SK-N-SH treated with all-trans-retinoic acid at 6 μM for 48 hours (cell line): ENCODE results near the gene DOCK1.

ENCODE experiments used
- ARNTL ChIP-seq: fragments of 450-650 bp; formaldehyde crosslinking; IDR thresholded peaks from 2 replicates; pipeline ENCODE4 v1.5.0; 2020; ENCODE audit warnings: low read depth, mild to moderate bottlenecking, moderate library complexity, borderline replicate concordance
- OSR1 ChIP-seq: fragments of 250-450 bp; sonication (Bioruptor Pico); IDR thresholded peaks from 2 replicates; pipeline ENCODE4 v1.8.0; 2022; ENCODE audit warnings: moderate library complexity, mild to moderate bottlenecking, inconsistent platforms
- TCF4 ChIP-seq: fragments of 250-450 bp; sonication (Bioruptor Pico); IDR thresholded peaks from 2 replicates; pipeline ENCODE4 v1.8.0; 2021; ENCODE audit warnings: mild to moderate bottlenecking, moderate library complexity, borderline replicate concordance
- TOX ChIP-seq: fragments of 250-450 bp; sonication (Bioruptor Pico); IDR thresholded peaks from 2 replicates; pipeline ENCODE4 v1.8.0; 2021; ENCODE audit warnings: mild to moderate bottlenecking, moderate library complexity, borderline replicate concordance
- TF ChIP-seq, protein P1 (sequence below): fragments of 250-450 bp; sonication (Bioruptor Pico); IDR thresholded peaks from 2 replicates; pipeline ENCODE4 v1.8.0; 2021; ENCODE audit warnings: low read depth, mild to moderate bottlenecking, moderate library complexity, borderline replicate concordance
- TF ChIP-seq, protein P2 (sequence below): fragments of 250-450 bp; sonication (Bioruptor Pico); IDR thresholded peaks from 2 replicates; pipeline ENCODE4 v1.5.1; 2021; ENCODE audit warnings: mild to moderate bottlenecking, moderate library complexity
- TF ChIP-seq, protein P3 (sequence below): fragments of 250-450 bp; sonication (Bioruptor Pico); IDR thresholded peaks from 2 replicates; pipeline ENCODE4 v1.8.0; 2020; ENCODE audit warnings: mild to moderate bottlenecking, moderate library complexity, borderline replicate concordance
- TF ChIP-seq, protein P4 (sequence below): fragments of 250-450 bp; sonication (Bioruptor Pico); IDR thresholded peaks from 2 replicates; pipeline ENCODE4 v1.5.1; 2020; ENCODE audit warnings: low read depth, mild to moderate bottlenecking, moderate library complexity

DNA sequence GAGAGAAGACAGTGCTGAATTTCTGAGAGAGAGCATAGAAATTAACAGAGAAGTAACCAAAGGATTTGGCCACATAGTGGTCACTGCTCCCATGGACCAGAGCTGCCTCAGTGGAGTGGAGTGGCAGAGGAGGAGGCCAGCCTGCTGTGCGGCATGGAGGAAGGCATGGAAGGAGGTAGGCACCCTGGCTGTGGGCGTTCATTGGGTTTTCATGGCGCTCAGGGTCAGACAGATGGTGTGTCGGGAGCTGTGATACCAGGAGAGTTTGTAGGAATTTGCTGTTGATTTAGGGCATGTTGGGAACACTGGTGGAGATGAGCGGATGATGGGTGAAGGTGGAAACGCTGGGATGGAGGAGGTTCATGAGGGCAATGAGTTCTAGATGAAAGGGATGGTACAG is 370.0 kb downstream of the DOCK1 start:
- TF ChIP-seq, protein P1, sequence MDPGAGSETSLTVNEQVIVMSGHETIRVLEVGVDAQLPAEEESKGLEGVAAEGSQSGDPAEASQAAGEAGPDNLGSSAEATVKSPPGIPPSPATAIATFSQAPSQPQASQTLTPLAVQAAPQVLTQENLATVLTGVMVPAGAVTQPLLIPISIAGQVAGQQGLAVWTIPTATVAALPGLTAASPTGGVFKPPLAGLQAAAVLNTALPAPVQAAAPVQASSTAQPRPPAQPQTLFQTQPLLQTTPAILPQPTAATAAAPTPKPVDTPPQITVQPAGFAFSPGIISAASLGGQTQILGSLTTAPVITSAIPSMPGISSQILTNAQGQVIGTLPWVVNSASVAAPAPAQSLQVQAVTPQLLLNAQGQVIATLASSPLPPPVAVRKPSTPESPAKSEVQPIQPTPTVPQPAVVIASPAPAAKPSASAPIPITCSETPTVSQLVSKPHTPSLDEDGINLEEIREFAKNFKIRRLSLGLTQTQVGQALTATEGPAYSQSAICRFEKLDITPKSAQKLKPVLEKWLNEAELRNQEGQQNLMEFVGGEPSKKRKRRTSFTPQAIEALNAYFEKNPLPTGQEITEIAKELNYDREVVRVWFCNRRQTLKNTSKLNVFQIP (CRISPR knock-in tag) = no peak
- TF ChIP-seq, protein P2, sequence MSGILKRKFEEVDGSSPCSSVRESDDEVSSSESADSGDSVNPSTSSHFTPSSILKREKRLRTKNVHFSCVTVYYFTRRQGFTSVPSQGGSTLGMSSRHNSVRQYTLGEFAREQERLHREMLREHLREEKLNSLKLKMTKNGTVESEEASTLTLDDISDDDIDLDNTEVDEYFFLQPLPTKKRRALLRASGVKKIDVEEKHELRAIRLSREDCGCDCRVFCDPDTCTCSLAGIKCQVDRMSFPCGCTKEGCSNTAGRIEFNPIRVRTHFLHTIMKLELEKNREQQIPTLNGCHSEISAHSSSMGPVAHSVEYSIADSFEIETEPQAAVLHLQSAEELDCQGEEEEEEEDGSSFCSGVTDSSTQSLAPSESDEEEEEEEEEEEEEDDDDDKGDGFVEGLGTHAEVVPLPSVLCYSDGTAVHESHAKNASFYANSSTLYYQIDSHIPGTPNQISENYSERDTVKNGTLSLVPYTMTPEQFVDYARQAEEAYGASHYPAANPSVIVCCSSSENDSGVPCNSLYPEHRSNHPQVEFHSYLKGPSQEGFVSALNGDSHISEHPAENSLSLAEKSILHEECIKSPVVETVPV (CRISPR knock-in tag) = no peak
- no peak for TF ChIP-seq OSR1 (CRISPR knock-in tag)
- no peak for TF ChIP-seq TOX (CRISPR knock-in tag)
- TF ChIP-seq, protein P3, sequence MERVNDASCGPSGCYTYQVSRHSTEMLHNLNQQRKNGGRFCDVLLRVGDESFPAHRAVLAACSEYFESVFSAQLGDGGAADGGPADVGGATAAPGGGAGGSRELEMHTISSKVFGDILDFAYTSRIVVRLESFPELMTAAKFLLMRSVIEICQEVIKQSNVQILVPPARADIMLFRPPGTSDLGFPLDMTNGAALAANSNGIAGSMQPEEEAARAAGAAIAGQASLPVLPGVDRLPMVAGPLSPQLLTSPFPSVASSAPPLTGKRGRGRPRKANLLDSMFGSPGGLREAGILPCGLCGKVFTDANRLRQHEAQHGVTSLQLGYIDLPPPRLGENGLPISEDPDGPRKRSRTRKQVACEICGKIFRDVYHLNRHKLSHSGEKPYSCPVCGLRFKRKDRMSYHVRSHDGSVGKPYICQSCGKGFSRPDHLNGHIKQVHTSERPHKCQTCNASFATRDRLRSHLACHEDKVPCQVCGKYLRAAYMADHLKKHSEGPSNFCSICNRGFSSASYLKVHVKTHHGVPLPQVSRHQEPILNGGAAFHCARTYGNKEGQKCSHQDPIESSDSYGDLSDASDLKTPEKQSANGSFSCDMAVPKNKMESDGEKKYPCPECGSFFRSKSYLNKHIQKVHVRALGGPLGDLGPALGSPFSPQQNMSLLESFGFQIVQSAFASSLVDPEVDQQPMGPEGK = no peak
- no peak for TF ChIP-seq ARNTL (CRISPR knock-in tag)
- TF ChIP-seq, protein P4, sequence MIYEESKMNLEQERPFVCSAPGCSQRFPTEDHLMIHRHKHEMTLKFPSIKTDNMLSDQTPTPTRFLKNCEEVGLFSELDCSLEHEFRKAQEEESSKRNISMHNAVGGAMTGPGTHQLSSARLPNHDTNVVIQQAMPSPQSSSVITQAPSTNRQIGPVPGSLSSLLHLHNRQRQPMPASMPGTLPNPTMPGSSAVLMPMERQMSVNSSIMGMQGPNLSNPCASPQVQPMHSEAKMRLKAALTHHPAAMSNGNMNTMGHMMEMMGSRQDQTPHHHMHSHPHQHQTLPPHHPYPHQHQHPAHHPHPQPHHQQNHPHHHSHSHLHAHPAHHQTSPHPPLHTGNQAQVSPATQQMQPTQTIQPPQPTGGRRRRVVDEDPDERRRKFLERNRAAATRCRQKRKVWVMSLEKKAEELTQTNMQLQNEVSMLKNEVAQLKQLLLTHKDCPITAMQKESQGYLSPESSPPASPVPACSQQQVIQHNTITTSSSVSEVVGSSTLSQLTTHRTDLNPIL (CRISPR knock-in tag) = no peak
- TF ChIP-seq TCF4 = no peak
